ENCODE data around the gene CMIP. TPM values are rescaled to one million over a fixed set of nuclear protein-coding genes. Genes with fewer than 3 reads are reported as not detected.

Gene CMIP
- total RNA-seq, 1 experiment from 2014 or later = 63.7 TPM

DNA sequence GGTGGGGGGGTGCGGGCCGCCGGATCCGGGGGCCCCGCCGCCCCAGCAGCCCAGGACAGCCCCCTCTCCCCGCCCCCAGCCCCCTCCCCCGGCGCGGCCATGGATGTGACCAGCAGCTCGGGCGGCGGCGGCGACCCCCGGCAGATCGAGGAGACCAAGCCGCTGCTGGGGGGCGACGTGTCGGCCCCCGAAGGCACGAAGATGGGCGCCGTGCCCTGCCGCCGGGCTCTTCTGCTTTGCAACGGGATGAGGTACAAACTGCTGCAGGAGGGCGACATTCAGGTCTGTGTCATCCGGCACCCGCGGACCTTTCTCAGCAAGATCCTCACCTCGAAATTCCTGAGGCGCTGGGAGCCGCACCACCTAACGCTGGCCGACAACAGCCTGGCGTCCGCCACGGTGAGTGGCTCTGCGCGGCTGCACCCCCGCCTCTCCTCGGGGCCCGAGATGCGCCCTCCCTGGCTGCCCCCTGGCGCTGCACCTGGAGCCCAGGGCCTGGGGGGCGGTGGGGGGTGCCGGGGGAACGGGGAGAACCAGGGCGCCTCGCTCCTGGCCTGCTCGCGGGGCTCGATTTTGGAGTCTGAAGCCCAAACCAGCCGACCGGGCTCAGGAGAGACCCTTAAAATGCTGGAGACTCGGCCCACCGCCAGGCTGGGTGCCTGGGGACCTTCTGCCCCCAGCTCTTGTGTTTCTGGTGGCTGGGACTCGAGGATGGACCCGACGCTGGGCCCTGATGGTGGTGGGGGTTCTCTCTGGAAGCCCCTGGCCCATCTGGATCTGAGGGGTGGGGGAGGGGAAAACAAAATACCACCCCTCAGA lies 744 bp downstream of the CMIP start (continued):
- TF ChIP-seq STAT6 (CRISPR knock-in tag; conservative IDR thresholded peaks at IDR 0.05; ENCODE audit: low read depth) (no peak), ZNF317 (CRISPR knock-in tag; IDR thresholded peaks at IDR 0.05; ENCODE audit: borderline replicate concordance, low read depth) (no peak)
- TF ChIP-seq, protein P1, sequence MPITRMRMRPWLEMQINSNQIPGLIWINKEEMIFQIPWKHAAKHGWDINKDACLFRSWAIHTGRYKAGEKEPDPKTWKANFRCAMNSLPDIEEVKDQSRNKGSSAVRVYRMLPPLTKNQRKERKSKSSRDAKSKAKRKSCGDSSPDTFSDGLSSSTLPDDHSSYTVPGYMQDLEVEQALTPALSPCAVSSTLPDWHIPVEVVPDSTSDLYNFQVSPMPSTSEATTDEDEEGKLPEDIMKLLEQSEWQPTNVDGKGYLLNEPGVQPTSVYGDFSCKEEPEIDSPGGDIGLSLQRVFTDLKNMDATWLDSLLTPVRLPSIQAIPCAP (CRISPR knock-in tag; IDR thresholded peaks at IDR 0.05) = no peak

GRCh38 chr16:81445966-81446906 lies 1.6 kb downstream of the CMIP start:
- H3K9me3 Mint-ChIP-seq = no peaks in the 10 kb centered on the region; the same call in 1 of the 2 replicates
- H3K4me3 Mint-ChIP-seq = peak overlapping the region; percentile 82
- 0 out of 2 replicates have a peak, but pooled peaks have one; percentile 5 for ATAC-seq
- ChIA-PET CTCF (no interaction called here), POLR2A (interaction anchor here (1.1 kb wide), 1 partner anchor 22 kb away, joined by 5 read pairs; no protein-coding TSS in a partner anchor)
- TF ChIP-seq ZNF317 (CRISPR knock-in tag; IDR thresholded peaks at IDR 0.05; ENCODE audit: borderline replicate concordance, low read depth) = no peak
- no peak for TF ChIP-seq PRRX2 (CRISPR knock-in tag; IDR thresholded peaks at IDR 0.05)
- no peak for TF ChIP-seq IRF2 (CRISPR knock-in tag; IDR thresholded peaks at IDR 0.05; ENCODE audit: borderline replicate concordance, low read depth)
- no peak for TF ChIP-seq NFATC4 (CRISPR knock-in tag; IDR thresholded peaks at IDR 0.05)
- no peak for TF ChIP-seq SMAD3 (CRISPR knock-in tag; IDR thresholded peaks at IDR 0.05; ENCODE audit: borderline replicate concordance)
- no peak for TF ChIP-seq E2F4 (CRISPR knock-in tag; IDR thresholded peaks at IDR 0.05; ENCODE audit: borderline replicate concordance, low read depth)
- no peak for TF ChIP-seq TCF7 (CRISPR knock-in tag; IDR thresholded peaks at IDR 0.05; ENCODE audit: low read depth)
- no peak for TF ChIP-seq MXD4 (CRISPR knock-in tag; IDR thresholded peaks at IDR 0.05; ENCODE audit: borderline replicate concordance)
- no peak for TF ChIP-seq GTF2I (CRISPR knock-in tag; conservative IDR thresholded peaks at IDR 0.05)
- no peak for TF ChIP-seq ZSCAN18 (CRISPR knock-in tag; IDR thresholded peaks at IDR 0.05)
- TF ChIP-seq ZBTB21 (CRISPR knock-in tag; IDR thresholded peaks at IDR 0.05; ENCODE audit: borderline replicate concordance) = no peak
- TF ChIP-seq MYBL2 (CRISPR knock-in tag; IDR thresholded peaks at IDR 0.05) = no peak
- TF ChIP-seq CTCF (IDR thresholded peaks at IDR 0.05) = no peak
- no peak for DNase-seq (ENCODE audit: low spot score)
- peaks cover 6% of the 10 kb centered on the region for H3K36me3 Mint-ChIP-seq
- H3K27ac Mint-ChIP-seq = peak overlapping the region; percentile 73
- peaks cover 21% of the 10 kb centered on the region for H3K27me3 Mint-ChIP-seq (ENCODE audit: low read depth)
- peaks cover 55% of the 10 kb centered on the region for H3K4me1 Mint-ChIP-seq

All from WTC11 (cell line).